ENCODE measurements around the gene WDSUB1.

The WDSUB1 gene

GRCh38 chr2:159225025-159226016 is 61.2 kb downstream of the WDSUB1 start:
- DNase-seq (ENCODE audit: insufficient read length, low spot score) (no peak), FAIRE-seq (no peak)
- no peak for TF ChIP-seq POLR2A (IDR thresholded peaks at IDR 0.05; ENCODE audit: low read depth, low read length)

- no peak for TF ChIP-seq POLR2A (IDR thresholded peaks at IDR 0.05; ENCODE audit: low read depth, low read length)
- FAIRE-seq (no peak), DNase-seq (ENCODE audit: insufficient read length, low spot score) (no peak)
Observed at GRCh38 chr2:159224061-159224813, 62.3 kb downstream of the WDSUB1 start.

GRCh38 chr2:159219394-159219998 is 67.0 kb downstream of the WDSUB1 start:
- DNase-seq (ENCODE audit: insufficient read length, low spot score) = no peak
- no peak for TF ChIP-seq POLR2A (IDR thresholded peaks at IDR 0.05; ENCODE audit: low read depth, low read length)
- FAIRE-seq = no peak

- DNase-seq (ENCODE audit: insufficient read length, low spot score) = no peak
- FAIRE-seq = no peak
- no peak for TF ChIP-seq POLR2A (IDR thresholded peaks at IDR 0.05; ENCODE audit: low read depth, low read length)
Observed at GRCh38 chr2:159218389-159218788, 68.1 kb downstream of the WDSUB1 start.

- no peak for TF ChIP-seq POLR2A (IDR thresholded peaks at IDR 0.05; ENCODE audit: low read depth, low read length)
- FAIRE-seq (no peak), DNase-seq (ENCODE audit: insufficient read length, low spot score) (no peak)
Observed at GRCh38 chr2:159217676-159218075, 68.8 kb downstream of the WDSUB1 start.

GRCh38 chr2:159215116-159215515 is 71.4 kb downstream of the WDSUB1 start:
- no peak for TF ChIP-seq POLR2A (IDR thresholded peaks at IDR 0.05; ENCODE audit: low read depth, low read length)
- no peak for FAIRE-seq
- DNase-seq (ENCODE audit: insufficient read length, low spot score) = no peak

GRCh38 chr2:159214325-159214865 is 72.1 kb downstream of the WDSUB1 start:
- TF ChIP-seq POLR2A (IDR thresholded peaks at IDR 0.05; ENCODE audit: low read depth, low read length) = no peak
- FAIRE-seq (no peak), DNase-seq (ENCODE audit: insufficient read length, low spot score) (no peak)

- FAIRE-seq (no peak), DNase-seq (ENCODE audit: insufficient read length, low spot score) (no peak)
- no peak for TF ChIP-seq POLR2A (IDR thresholded peaks at IDR 0.05; ENCODE audit: low read depth, low read length)
Observed at GRCh38 chr2:159213296-159213695, 73.2 kb downstream of the WDSUB1 start.

GRCh38 chr2:159211447-159212396 is 74.8 kb downstream of the WDSUB1 start:
- no peak for DNase-seq (ENCODE audit: insufficient read length, low spot score)

GRCh38 chr2:159209341-159210306 is 76.9 kb downstream of the WDSUB1 start:
- no peak for DNase-seq (ENCODE audit: insufficient read length, low spot score)
- FAIRE-seq = no peak
- no peak for TF ChIP-seq POLR2A (IDR thresholded peaks at IDR 0.05; ENCODE audit: low read depth, low read length)

More at GRCh38 chr2:159211447-159212396, 74.8 kb downstream of the WDSUB1 start:
- no peak for TF ChIP-seq POLR2A (IDR thresholded peaks at IDR 0.05; ENCODE audit: low read depth, low read length)
- FAIRE-seq = no peak

GRCh38 chr2:159208438-159208837 is 78.1 kb downstream of the WDSUB1 start:
- FAIRE-seq (no peak), DNase-seq (ENCODE audit: insufficient read length, low spot score) (no peak)
- TF ChIP-seq POLR2A (IDR thresholded peaks at IDR 0.05; ENCODE audit: low read depth, low read length) = no peak

Measured in H54 (cell line).